ENCODE results near the gene KRTAP10-8.
"Not testable (repeated sequence)": the region's sequence is repeated elsewhere in the genome, so short reads cannot be mapped to it uniquely, and the experiment has no call there.

Gene KRTAP10-8, protein sequence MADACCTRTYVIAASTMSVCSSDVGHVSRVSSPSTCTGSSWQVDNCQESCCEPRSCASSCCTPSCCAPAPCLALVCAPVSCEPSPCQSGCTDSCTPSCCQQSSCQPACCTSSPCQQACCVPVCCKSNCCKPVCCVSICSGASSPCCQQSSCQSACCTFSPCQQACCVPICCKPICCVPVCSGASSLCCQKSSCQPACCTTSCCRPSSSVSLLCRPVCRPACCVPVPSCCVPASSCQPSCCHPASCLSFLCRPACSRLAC

DNA sequence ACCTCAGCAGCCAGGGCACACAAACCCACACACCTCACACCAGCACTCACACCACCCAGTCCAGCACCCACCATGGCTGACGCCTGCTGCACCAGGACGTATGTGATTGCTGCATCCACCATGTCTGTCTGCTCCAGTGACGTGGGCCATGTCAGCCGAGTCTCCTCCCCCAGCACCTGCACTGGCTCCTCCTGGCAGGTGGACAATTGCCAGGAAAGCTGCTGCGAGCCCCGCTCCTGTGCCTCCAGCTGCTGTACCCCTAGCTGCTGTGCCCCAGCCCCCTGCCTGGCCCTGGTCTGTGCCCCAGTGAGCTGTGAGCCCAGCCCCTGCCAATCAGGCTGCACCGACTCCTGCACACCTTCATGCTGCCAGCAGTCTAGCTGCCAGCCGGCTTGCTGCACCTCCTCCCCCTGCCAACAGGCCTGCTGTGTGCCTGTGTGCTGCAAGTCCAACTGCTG lies at the start of gene KRTAP10-8:
Gene KRTAP10-8, plus strand, starts transcription at position 51 of the 458 bp plus-strand sequence. Its CDS starts 22 bp downstream, at position 73.
- DNase-seq, result no peak

DNA sequence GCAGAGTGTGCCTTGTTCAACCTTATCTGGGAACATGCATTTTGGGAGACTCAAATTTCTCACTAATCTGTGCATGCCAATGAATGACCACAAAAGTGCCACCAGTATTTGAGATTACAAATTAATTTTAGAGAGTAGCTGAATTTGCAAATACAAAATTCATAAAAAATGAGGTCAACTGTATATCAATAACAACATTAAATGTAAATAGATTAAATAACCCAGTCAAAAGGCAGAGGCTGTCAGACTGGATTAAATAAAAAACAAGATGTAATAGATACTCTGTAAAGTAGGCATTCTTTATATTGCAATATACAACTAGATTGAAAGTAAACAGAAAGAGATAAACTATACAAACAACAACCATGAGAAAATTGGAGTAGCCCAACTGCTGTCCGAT lies 47.8 kb upstream of the KRTAP10-8 start:
- DNase-seq, result no peak

DNA sequence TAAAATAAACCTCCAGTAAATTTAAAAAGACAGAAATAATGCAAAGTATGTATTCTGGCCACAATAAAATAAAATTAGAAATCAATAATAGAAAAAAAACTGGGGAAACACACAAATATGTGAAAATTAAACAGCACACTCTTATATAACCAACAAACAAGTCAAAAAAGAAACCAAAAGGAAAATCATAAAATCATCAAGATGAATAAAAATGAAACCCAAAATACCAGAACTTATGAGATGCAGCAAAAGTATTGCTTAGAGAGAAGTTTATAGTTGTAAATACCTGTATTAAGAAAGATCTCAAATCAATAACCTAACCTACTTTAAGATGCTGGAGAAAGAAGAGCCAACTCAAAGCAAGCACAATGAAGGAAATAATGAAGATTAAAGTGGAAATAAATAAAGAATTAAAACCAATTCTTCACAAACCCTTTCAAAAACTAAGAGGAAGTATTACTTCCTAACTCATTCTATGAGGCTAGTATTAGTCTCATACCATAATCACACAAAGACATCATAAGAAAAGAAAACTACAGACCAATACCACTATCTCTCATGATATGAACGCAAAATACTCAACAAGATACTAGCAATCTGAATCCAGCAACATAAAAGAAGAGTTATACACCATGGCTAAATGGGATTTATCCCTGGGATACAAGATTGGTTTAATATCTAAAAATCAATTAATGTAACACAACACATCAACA lies 46.8 kb upstream of the KRTAP10-8 start:
- DNase-seq, result no peak

DNA sequence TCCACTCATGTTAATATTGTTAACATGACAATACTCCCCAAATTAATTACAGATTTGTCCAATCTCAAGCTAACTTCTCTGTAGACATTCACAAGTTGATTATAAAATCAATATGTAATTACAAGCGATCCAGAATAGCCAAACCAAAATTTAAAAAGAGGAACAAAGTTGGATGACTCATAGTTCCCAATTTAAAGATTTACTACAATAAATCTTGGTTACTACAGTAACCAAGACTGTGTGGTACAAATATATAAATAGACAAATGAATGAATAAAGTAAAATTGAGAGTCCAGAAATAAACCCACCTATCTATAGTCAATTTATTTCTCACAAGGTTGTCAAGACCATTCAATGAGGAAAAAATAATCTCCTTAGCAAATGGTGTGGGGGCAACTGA lies 45.5 kb upstream of the KRTAP10-8 start:
- DNase-seq, result peak; percentile 24 to 33

DNA sequence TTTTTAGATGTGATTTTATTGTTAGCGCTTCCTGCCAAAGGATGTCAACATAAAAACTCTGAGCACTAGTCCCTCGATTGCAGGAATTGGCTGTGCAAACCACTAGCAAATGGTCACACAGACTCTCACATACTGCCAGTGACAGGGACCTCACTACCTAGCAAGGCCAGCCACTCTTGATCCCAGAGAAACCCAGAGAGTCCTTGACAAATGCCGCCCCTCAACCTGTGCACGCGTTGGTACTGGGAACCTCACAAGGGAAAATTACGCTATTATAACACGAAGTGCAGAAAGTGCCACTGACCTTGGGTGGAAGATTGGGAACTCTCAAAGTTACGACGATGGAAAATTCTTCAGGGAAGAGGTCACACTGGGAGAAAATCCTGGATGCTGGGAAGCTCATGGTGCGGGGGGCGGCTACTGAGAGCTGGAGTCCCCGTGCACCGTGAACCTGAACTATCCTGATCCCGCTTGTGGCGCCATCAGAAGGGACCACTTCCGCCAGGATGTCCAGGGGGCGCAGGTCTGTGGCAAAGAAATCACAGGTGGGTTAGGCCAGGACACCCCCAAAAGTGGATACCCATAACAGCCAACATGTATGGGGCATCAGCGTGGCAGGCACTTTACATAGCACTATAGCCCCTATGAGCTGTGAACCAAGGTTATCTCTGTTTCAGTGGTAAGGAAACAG lies 44.3 kb upstream of the KRTAP10-8 start:
- DNase-seq, result no peak

DNA sequence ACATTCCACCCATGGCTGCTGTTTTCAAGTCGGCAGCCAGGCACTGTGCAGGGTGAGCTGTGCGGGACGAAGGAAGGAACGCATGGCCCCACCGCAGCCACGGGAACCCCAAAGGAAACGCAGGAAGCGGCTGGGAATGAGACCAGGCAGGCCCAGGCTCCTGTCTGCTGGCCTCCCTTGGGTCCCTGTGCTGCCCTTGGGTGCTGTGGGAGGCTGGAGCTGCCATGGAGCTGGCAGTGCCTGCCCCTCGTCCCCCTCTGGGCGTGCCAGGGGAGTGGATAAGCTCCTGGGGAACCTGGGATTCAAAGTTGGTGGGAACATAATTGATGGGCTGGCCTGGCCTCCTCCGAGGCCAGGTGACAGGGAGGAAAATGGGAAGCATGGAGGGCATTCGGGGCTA lies 43.6 kb upstream of the KRTAP10-8 start:
- DNase-seq, result no peak

DNA sequence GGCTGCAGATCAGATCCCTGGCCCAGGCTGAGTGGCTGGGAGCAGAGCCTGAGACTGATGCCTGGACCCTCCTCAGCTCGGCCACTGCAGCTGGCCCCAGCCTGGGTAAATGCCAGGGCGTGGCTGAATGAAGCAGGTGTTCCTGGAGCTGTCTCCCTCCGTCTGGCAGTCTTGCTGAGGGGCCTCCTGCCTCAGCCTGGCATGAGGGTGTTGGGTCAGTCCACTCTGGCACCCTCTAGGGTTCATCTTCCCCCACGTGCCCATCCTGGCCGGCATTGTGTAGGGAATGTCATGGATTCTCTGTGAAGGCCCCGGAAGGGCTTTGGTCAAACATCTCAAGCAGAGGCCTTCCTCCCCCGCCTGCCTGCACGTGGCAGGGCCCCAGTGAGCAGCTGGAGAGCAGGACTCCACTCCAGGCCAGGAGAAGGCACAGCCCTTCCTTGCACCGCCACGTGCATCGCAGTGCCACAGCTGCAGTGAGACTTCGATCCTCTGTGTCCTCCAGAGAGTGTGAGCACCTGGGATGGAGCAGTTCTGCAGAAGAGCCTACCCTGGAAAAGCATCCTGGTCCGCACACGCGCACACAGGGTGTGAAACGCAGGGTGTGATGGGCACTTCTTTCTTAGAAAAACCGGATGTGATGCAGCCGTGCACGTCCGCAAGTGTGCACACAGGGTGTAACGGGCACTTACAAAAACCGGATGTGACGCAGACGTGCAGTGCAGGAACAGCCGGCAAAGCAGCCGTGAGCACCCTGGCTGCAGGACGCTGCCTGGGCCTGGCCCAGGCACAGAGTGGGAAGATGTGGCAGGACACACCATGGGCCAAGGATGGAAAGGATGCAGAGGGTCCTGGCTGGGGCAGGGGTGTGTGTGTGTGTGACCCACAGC lies 43.0 kb upstream of the KRTAP10-8 start:
- no peak for DNase-seq

DNA sequence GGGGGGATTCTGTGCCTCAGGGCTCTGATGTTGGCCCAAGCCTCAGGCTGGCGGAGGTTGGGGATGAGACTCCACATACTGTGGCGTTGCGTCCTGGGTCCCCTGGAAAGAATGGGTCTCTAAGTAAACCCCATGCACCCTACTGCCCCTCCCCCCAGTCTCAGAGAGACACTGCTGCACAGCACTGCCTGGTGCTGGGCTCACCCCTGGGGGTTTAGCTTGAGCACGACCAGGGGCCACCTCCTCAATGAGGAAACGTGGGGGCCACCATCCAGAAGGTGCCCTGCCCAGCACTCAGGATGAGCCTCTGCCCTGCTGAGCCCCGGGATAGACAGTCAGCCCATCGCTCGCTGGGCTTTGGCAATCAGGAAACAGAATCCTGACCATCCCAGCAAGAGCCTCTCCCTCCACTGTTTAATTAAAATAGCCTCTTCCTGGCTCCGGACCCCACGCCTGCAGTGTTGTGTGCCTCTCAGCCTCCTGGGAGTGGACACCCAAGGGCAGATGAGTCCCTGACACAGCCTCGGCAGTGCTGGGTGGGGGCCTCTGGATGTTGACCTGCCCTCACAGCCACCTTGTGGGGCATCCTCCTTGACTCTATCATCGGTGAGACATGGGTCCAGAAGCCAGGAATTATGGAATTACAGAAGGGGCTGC lies 41.9 kb upstream of the KRTAP10-8 start:
- no peak for DNase-seq

DNA sequence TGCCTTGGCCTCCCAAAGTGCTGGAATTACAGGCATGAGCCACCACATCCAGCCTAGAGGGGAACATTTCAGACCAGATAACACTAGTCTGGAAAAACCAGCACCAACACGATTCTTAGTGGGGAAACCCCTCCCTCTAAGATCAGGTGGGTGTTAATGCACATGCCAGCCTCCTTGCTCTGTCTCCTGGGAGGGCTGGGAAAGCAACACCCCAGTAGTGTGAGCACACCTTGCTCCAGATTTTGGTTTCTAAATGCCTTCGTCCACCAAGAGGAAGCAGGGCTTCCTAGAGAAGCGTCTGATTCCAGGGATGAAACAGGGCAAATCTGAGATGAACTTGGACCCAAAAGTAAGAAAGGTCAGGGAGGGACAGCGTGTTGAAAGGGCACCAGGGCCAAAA lies 40.6 kb upstream of the KRTAP10-8 start:
- DNase-seq, result no peak

DNA sequence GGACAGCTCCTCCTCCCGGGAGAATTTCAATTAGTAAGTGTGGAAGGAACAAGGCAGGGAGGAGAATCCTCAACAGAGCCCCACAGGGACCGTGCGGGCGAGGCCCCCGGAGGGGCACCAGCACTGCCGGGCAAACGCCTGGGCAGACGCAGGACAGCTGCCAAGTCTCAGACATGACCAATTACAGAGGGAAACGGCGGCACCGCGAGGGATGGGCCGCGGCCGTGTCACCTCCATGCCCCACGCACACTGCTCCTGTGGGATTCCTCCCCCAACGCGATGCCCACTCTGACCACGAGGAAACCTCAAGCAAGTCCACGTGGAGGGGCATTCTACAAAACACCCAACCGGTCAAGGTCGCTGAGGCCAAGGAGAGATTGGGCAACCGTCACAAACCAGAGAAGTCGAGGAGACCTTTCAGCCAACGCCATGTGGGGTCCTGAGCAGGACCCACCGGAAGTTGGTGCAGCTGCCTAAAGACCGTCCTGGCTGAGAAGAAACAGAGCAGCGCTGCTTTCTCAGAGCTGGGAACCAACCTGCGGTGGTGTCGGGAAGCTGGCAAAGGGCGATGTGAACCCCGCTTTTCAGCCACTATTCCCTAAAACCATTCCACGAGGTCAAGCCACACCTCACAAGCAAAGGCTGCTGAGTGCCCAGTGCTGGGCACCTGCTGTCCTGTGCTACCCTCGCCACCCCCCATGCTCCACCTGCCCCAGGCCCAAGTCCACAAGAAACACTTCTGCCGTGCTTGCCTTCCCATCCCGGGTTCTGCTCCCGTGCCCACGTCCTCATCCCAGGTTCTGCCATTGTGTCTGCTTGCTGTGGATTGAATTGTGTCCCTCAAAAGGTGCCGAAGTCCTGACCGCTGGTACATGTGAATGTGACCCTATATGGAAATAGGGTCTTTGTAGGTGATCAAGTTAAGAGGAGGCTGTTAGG lies 39.8 kb upstream of the KRTAP10-8 start:
- DNase-seq, result no peak

DNA sequence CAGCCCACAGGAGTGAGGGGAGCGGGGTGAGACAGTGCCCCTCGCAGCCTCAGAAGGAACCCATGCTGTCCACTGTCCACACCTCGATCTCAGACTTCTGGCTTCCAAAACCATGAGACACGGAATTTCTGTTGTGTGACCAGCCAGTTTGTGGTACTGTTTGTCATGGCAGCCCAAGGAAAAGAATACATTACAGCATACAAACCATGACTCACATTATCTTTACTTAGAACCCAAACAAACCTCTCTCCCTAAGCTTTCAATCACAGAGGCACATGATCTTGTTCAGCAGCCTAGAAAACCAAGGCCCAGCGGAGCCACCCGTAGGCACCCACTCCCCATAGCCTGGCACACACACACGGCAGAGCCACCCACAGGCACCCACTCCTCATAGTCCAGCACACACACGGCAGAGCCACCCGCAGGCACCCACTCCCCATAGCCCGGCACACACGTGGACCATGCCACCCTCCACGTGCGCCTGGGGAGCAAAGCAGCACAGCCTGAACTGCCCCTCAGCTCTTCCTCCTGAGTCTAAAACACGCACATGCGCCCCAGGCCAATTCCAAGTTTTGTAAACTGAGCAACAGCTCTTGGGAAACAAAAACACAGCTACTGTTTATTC lies 38.8 kb upstream of the KRTAP10-8 start:
- DNase-seq, result no peak

DNA sequence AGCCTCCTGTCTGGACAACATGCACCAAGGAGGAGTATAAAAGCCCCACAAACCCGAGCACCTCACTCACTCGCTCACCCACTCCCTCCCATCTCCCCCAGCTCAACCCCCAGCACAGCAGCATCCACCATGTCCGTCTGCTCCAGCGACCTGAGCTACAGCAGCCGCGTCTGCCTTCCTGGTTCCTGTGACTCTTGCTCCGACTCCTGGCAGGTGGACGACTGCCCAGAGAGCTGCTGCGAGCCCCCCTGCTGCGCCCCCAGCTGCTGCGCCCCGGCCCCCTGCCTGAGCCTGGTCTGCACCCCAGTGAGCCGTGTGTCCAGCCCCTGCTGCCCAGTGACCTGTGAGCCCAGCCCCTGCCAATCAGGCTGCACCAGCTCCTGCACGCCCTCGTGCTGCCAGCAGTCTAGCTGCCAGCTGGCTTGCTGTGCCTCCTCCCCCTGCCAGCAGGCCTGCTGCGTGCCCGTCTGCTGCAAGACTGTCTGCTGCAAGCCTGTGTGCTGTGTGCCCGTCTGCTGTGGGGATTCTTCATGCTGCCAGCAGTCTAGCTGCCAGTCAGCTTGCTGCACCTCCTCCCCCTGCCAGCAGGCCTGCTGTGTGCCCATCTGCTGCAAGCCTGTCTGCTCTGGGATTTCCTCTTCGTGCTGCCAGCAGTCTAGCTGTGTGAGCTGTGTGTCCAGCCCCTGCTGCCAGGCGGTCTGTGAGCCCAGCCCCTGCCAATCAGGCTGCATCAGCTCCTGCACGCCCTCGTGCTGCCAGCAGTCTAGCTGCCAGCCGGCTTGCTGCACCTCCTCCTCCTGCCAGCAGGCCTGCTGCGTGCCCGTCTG lies 38.0 kb upstream of the KRTAP10-8 start, which contains the start of gene KRTAP10-4:
Gene KRTAP10-4, plus strand, starts transcription at position 100 of the 827 bp plus-strand sequence. Its CDS starts 30 bp downstream, at position 130.
- not testable (repeated sequence) for DNase-seq

DNA sequence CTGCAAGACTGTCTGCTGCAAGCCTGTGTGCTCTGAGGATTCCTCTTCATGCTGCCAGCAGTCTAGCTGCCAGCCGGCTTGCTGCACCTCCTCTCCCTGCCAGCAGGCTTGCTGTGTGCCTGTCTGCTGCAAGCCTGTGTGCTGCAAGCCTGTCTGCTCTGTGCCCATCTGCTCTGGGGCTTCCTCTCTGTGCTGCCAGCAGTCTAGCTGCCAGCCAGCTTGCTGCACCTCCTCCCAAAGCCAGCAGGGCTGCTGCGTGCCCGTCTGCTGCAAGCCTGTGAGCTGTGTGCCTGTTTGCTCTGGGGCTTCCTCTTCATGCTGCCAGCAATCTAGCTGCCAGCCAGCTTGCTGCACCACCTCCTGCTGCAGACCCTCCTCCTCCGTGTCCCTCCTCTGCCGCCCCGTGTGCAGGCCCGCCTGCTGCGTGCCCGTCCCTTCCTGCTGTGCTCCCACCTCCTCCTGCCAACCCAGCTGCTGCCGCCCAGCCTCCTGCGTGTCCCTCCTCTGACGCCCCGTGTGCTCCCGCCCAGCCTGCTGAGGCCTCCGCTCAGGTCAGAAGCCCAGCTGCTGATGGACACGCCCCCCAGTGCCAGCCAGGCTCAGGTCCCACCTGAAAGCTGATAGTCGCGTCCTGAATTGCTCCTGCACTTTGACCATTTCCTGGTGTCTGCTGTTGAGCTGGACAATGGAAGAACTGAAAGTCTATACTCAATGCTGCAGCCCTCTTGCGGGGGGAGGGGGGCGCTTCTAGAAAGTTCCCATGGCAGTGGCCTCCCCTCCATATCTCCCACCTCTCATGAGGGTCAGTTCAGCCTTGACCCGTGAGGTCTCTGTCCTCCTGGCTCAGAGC lies 37.2 kb upstream of the KRTAP10-8 start:
- DNase-seq, result no peak

DNA sequence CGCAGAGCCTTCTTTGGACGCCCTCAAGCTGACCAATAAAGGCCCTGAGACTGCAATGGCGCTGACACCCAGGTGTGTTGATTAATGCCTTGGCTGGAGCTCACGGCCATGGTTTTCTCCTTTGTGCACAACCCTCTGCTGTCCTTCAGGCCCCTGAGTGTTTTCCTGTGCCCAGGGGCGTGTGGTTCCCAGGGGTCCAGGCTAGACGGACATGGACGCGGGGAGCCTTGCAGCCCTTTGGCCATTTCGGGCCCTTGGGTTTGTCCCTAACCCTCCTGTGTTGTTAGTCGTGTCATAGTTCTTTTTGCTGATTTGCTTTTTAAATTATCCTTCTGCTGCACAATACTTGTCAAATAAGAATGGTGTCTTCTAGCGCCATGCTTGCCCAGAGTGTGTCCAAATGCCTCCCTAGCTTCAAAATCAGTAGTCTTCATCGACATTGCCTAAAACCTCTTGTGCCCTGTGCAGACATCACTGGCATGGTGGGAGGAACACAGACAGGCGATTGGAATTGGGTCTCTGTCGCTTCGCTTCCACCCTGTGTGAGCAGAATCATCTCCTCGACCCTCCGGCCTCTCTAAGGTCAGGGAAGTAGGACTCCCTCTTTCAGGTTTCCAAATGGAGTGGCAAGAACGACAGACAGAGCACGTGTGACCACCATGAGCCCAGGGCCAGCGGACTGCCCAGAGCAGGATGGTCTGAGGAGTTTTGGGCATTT lies 36.4 kb upstream of the KRTAP10-8 start:
- DNase-seq, result no peak

DNA sequence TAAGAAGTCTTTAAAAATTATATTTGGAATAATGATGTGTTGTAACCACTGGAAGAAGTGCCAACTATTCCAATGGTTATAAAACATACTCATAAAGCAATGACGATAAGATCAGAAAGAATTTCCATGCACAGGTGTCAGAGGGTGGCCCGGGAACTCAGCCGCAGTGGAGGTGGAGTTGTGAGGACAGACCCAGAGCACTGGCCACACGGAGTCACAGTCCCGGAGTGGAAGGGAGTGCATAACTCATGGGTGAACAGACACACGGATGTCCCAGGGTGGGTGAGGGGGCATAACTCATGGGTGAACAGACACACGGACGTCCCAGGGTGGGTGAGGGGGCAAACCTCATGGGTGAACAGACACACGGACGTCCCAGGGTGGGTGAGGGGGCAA lies 35.9 kb upstream of the KRTAP10-8 start:
- DNase-seq, result no peak

DNA sequence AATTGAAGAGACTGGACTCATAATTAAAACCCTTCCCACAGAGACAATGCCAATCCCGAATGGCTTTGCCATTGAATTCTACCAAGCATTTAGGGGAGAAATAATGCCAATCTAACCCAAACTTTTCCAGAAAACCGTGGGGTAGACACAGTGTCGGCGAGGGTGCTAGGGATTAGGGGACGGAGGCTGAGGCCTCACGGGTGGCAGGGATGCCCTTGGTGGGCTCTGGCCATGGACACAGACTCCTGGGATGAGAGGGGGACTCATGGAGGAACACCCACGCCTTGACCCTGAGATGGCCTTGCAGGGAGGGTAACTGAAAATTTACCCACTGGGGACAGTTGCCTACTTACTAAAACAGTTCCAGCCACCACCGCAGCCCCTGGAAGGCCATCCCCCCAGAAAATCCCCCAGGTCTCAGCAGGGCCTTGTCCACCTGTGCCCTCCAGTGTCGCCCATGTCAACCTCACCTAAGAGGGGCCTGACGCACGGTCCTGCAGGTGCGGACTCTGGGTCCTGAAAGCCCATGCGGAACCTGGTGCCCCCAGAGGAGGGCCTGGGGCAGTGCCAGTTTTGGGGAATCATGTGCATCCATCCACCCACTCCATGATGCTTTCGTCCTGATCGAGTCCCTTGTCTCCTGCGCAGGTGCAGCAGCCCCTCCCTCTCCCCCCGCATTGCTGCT lies 33.4 kb upstream of the KRTAP10-8 start:
- no peak for DNase-seq

Data from AML-193 (cell line).